H9 (cell line): ENCODE data around the gene TNFRSF21. TPM values are rescaled to one million over a fixed set of nuclear protein-coding genes. Genes with fewer than 3 reads are reported as not detected.

Experiments
- DNase-seq: peaks from one replicate; pipeline ENCODE4 v3.0.0-alpha.2; 2017
- H2AFZ ChIP-seq: one replicate; pipeline ENCODE4 v1.6.1; 2013; ENCODE audit warnings: mild to moderate bottlenecking, low read length, control low read depth, moderate library complexity
- H2AK5ac ChIP-seq: 2 replicates; pipeline ENCODE4 v1.6.1; 2013; ENCODE audit warnings: low read length, control low read depth, mixed read lengths; ENCODE audit not compliant: insufficient read length
- H2BK120ac ChIP-seq: one replicate; pipeline ENCODE4 v1.6.1; 2013; ENCODE audit warnings: low read depth, mild to moderate bottlenecking, low read length, control low read depth, inconsistent platforms; ENCODE audit not compliant: poor library complexity, severe bottlenecking
- H2BK12ac ChIP-seq: 2 replicates; pipeline ENCODE4 v1.6.1; 2013; ENCODE audit warnings: low read length, control low read depth, mixed read lengths, low read depth; ENCODE audit not compliant: insufficient read length
- H2BK15ac ChIP-seq: 2 replicates; pipeline ENCODE4 v1.6.1; 2013; ENCODE audit warnings: low read depth, low read length, control low read depth
- H2BK20ac ChIP-seq: one replicate; pipeline ENCODE4 v1.6.1; 2013; ENCODE audit warnings: low read depth, mild to moderate bottlenecking, low read length, control low read depth, inconsistent platforms; ENCODE audit not compliant: poor library complexity, severe bottlenecking
- H2BK5ac ChIP-seq: 2 replicates; pipeline ENCODE4 v1.6.1; 2013; ENCODE audit warnings: low read length, control low read depth, mixed read lengths; ENCODE audit not compliant: insufficient read length
- H3K14ac ChIP-seq: 2 replicates; pipeline ENCODE4 v1.6.1; 2013; ENCODE audit warnings: low read length, control low read depth; ENCODE audit not compliant: insufficient read depth
- H3K18ac ChIP-seq: 2 replicates; pipeline ENCODE4 v1.6.1; 2013; ENCODE audit warnings: low read depth, mild to moderate bottlenecking, mixed read lengths, low read length, control low read depth; ENCODE audit not compliant: insufficient read length
- H3K23ac ChIP-seq: 2 replicates; pipeline ENCODE4 v1.6.1; 2013; ENCODE audit warnings: low read length, control low read depth, mixed read lengths, low read depth; ENCODE audit not compliant: insufficient read length
- H3K23me2 ChIP-seq: 2 replicates; pipeline ENCODE4 v1.6.1; 2013; ENCODE audit warnings: low read depth, mild to moderate bottlenecking, mixed read lengths, low read length, control low read depth; ENCODE audit not compliant: insufficient read length, poor library complexity, severe bottlenecking
- H3K27ac ChIP-seq: 2 replicates; pipeline ENCODE4 v1.5.1; 2013; ENCODE audit warnings: low read length, control low read depth, mixed read lengths, low read depth; ENCODE audit not compliant: insufficient read length
- H3K27me3 ChIP-seq: 2 replicates; pipeline ENCODE4 v1.6.1; 2013; ENCODE audit warnings: low read length, control low read depth, inconsistent platforms; ENCODE audit not compliant: insufficient read depth
- H3K4ac ChIP-seq: 2 replicates; pipeline ENCODE4 v1.6.1; 2013; ENCODE audit warnings: low read depth, mild to moderate bottlenecking, control low read depth, inconsistent platforms, low read length, moderate library complexity
- H3K4me1 ChIP-seq: 2 replicates; pipeline ENCODE4 v1.6.1; 2013; ENCODE audit warnings: low read length, control low read depth, inconsistent platforms; ENCODE audit not compliant: insufficient read depth
- H3K4me2 ChIP-seq: 2 replicates; pipeline ENCODE4 v1.6.1; 2013; ENCODE audit warnings: low read length, control low read depth, mixed read lengths; ENCODE audit not compliant: insufficient read length, insufficient read depth
- H3K56ac ChIP-seq: 2 replicates; pipeline ENCODE4 v1.6.1; 2013; ENCODE audit warnings: low read depth, mild to moderate bottlenecking, mixed read lengths, low read length, control low read depth; ENCODE audit not compliant: insufficient read length
- H3K79me1 ChIP-seq: 2 replicates; pipeline ENCODE4 v1.6.1; 2013; ENCODE audit warnings: low read depth, mild to moderate bottlenecking, moderate library complexity, low read length, control low read depth, inconsistent platforms; ENCODE audit not compliant: insufficient read depth, poor library complexity, severe bottlenecking
- H3K79me2 ChIP-seq: 2 replicates; pipeline ENCODE4 v1.6.1; 2013; ENCODE audit warnings: low read length, control low read depth, inconsistent platforms; ENCODE audit not compliant: insufficient read depth
- H3K9ac ChIP-seq: 2 replicates; pipeline ENCODE4 v1.6.1; 2013; ENCODE audit warnings: low read length, control low read depth, mixed read lengths; ENCODE audit not compliant: insufficient read length; ENCODE audit errors: extremely low read depth
- H3K9me3 ChIP-seq: one replicate; pipeline ENCODE4 v1.6.1; 2013; ENCODE audit warnings: low read depth, low read length, inconsistent platforms; ENCODE audit not compliant: control insufficient read depth
- H3T11ph ChIP-seq: one replicate; pipeline ENCODE4 v1.6.1; 2013; ENCODE audit warnings: mild to moderate bottlenecking, low read length, control low read depth, inconsistent platforms
- H4K20me1 ChIP-seq: one replicate; pipeline ENCODE4 v1.6.1; 2013; ENCODE audit not compliant: control insufficient read depth, insufficient read length, insufficient read depth
- H4K5ac ChIP-seq: 2 replicates; pipeline ENCODE4 v1.6.1; 2013; ENCODE audit warnings: low read depth, mild to moderate bottlenecking, mixed read lengths, low read length, control low read depth; ENCODE audit not compliant: insufficient read length
- H4K8ac ChIP-seq: replicated peaks from 2 replicates; pipeline ENCODE4 v1.6.1; 2013; ENCODE audit warnings: low read length, control low read depth, mixed read lengths, low read depth; ENCODE audit not compliant: insufficient read length
- H4K91ac ChIP-seq: 2 replicates; pipeline ENCODE4 v1.6.1; 2013; ENCODE audit warnings: low read depth, mild to moderate bottlenecking, moderate library complexity, mixed read lengths, low read length, control low read depth; ENCODE audit not compliant: insufficient read length
- H3K27ac Mint-ChIP-seq, 3 experiments: 2 replicates in 2 of 3; 3 replicates in 1 of 3; pipeline ENCODE4 v1.8.0; 2020 to 2021; ENCODE audit warnings: mixed read lengths in 3 of 3, mild to moderate bottlenecking in 1 of 3, moderate library complexity in 1 of 3
- H3K27me3 Mint-ChIP-seq: 2 replicates; pipeline ENCODE4 v1.8.0; 2021; ENCODE audit warnings: low read depth, mild to moderate bottlenecking, moderate library complexity, mixed read lengths
- H3K36me3 Mint-ChIP-seq, 3 experiments: 2 replicates in 2 of 3; 3 replicates in 1 of 3; pipeline ENCODE4 v1.8.0; 2020 to 2021; ENCODE audit warnings: low read depth in 3 of 3, mixed read lengths in 3 of 3; ENCODE audit not compliant: insufficient read depth in 1 of 3
- H3K4me1 Mint-ChIP-seq, 2 experiments: 2 replicates each; pipeline ENCODE4 v1.8.0; 2020; ENCODE audit warnings: mixed read lengths in 2 of 2
- H3K4me3 Mint-ChIP-seq, 2 experiments: 2 replicates in 1 of 2; 3 replicates in 1 of 2; pipeline ENCODE4 v1.8.0; 2020 to 2021; ENCODE audit warnings: mild to moderate bottlenecking in 2 of 2, mixed read lengths in 2 of 2, moderate library complexity in 1 of 2
- H3K9me3 Mint-ChIP-seq, 2 experiments: 2 replicates in 1 of 2; 3 replicates in 1 of 2; pipeline ENCODE4 v1.8.0; 2020; ENCODE audit warnings: mild to moderate bottlenecking in 2 of 2, mixed read lengths in 2 of 2, moderate library complexity in 1 of 2
- WGBS: extraction: QIAGEN DNeasy Blood & Tissue Kit; methylation state at CpG from one replicate; pipeline ENCODE4 v1.1.7; 2013; ENCODE audit warnings: missing lambda C conversion rate, low lambda C conversion rate, mixed read lengths; ENCODE audit not compliant: insufficient read length; ENCODE audit errors: extremely low coverage; 5-methylcytosine and 5-hydroxymethylcytosine counted together
- total RNA-seq: library from RNA; stranded (reverse); gene quantifications from 2 replicates; pipeline ENCODE4 v1.2.1, GENCODE V29; 2021
- TF ChIP-seq, protein P1 (sequence below): fragments of 200-600 bp; sonication (generic); conservative IDR thresholded peaks from 3 replicates; pipeline ENCODE4 v1.8.0; 2021; ENCODE audit warnings: antibody characterized with exemption, mild to moderate bottlenecking

Gene TNFRSF21
- total RNA-seq, 1 experiment from 2014 or later: 39.1 TPM

DNA sequence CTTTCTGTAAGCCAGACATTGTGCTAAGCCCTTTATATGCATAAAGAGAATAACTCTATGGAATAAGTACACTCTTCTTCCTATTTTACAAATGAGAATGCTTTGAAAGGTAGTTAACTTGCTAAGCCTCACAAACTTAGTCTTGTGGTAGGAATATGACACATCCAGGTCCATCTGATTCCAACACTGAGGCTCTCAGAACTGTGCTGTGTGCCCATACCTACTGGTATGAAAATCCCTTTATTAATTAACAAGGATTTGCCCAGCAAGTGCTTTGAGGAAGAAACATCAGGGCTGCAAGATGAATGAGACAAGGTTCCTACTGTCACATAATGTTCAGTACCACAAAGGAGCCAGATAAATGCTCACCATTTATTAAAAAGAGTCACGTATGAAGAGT lies 122.6 kb downstream of the TNFRSF21 start:
- H3K27me3 Mint-ChIP-seq: no peaks in the 10 kb centered on the region
- Histone ChIP-seq H3K9me3 (no peaks in the 10 kb centered on the region), H4K8ac (no peak overlapping the region), H3K23ac (no peak overlapping the region), H3T11ph (no peak overlapping the region), H4K20me1 (no peaks in the 10 kb centered on the region), H3K27ac (no peak overlapping the region), H3K4me1 (no peaks in the 10 kb centered on the region), H3K4me2 (no peak overlapping the region), H2AFZ (no peak overlapping the region), H2AK5ac (no peak overlapping the region), H2BK120ac (no peak overlapping the region), H2BK5ac (no peak overlapping the region), H3K56ac (no peak overlapping the region), H3K79me2 (no peaks in the 10 kb centered on the region), H2BK12ac (no peak overlapping the region), H2BK15ac (no peak overlapping the region), H3K27me3 (no peaks in the 10 kb centered on the region), H2BK20ac (no peak overlapping the region), H4K91ac (no peak overlapping the region), H3K79me1 (no peaks in the 10 kb centered on the region), H3K9ac (no peak overlapping the region), H3K4ac (no peak overlapping the region), H4K5ac (no peak overlapping the region), H3K18ac (no peak overlapping the region), H3K14ac (no peak overlapping the region), H3K23me2 (no peaks in the 10 kb centered on the region)
- no peak overlapping the region for H3K27ac Mint-ChIP-seq
- no peak for DNase-seq
- WGBS: no CpG with 5 or more reads among the region's 1 CpG
- H3K36me3 Mint-ChIP-seq: no peaks in the 10 kb centered on the region
- H3K9me3 Mint-ChIP-seq: no peaks in the 10 kb centered on the region
- H3K4me3 Mint-ChIP-seq: no peak overlapping the region
- H3K4me1 Mint-ChIP-seq: no peaks in the 10 kb centered on the region
- TF ChIP-seq, protein P1, sequence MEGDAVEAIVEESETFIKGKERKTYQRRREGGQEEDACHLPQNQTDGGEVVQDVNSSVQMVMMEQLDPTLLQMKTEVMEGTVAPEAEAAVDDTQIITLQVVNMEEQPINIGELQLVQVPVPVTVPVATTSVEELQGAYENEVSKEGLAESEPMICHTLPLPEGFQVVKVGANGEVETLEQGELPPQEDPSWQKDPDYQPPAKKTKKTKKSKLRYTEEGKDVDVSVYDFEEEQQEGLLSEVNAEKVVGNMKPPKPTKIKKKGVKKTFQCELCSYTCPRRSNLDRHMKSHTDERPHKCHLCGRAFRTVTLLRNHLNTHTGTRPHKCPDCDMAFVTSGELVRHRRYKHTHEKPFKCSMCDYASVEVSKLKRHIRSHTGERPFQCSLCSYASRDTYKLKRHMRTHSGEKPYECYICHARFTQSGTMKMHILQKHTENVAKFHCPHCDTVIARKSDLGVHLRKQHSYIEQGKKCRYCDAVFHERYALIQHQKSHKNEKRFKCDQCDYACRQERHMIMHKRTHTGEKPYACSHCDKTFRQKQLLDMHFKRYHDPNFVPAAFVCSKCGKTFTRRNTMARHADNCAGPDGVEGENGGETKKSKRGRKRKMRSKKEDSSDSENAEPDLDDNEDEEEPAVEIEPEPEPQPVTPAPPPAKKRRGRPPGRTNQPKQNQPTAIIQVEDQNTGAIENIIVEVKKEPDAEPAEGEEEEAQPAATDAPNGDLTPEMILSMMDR: no peak
